SKM-1 treated with dmso at 0.1 percent for 144 hours (cell line): ENCODE results near the gene TJAP1.

Experiments
- DNase-seq: peaks from one replicate; lab custom pipeline; 2025; ENCODE audit not compliant: unreplicated experiment; lab: John Stamatoyannopoulos, UW

Gene TJAP1

GRCh38 chr6:43504756-43505593 is 27.6 kb downstream of the TJAP1 start:
- DNase-seq: no peak

- DNase-seq: no peak
Measured at GRCh38 chr6:43505718-43506117, 28.3 kb downstream of the TJAP1 start.

GRCh38 chr6:43506171-43506570 is 28.8 kb downstream of the TJAP1 start:
- no peak for DNase-seq

- DNase-seq: peak; percentile 65
Measured at GRCh38 chr6:43506667-43507471, 29.5 kb downstream of the TJAP1 start.

- no peak for DNase-seq
Measured at GRCh38 chr6:43508481-43509141, 31.2 kb downstream of the TJAP1 start.

- DNase-seq: no peak
Measured at GRCh38 chr6:43509142-43509983, 32.0 kb downstream of the TJAP1 start.

GRCh38 chr6:43509984-43510826 is 32.8 kb downstream of the TJAP1 start, which contains the start of gene LRRC73:
LRRC73 (minus strand) TSS chr6:43510346; CDS start chr6:43509785, 561 bp downstream.
- DNase-seq: peak; percentile 25

- no peak for DNase-seq
Measured at GRCh38 chr6:43510827-43511163, 33.4 kb downstream of the TJAP1 start.

GRCh38 chr6:43511824-43512415 is 34.5 kb downstream of the TJAP1 start:
- DNase-seq: no peak

GRCh38 chr6:43515808-43516207 is 38.4 kb downstream of the TJAP1 start:
- no peak for DNase-seq

GRCh38 chr6:43516367-43516696 is 39.0 kb downstream of the TJAP1 start:
- DNase-seq: no peak

- peak; percentile 97 for DNase-seq
Measured at GRCh38 chr6:43516697-43517504, 39.5 kb downstream of the TJAP1 start, which contains the start of the genes POLR1C and YIPF3. POLR1C (plus strand) TSS chr6:43517089; CDS start chr6:43517110, 21 bp downstream. YIPF3 (minus strand) TSS chr6:43516926; CDS start chr6:43516807, 119 bp downstream.

GRCh38 chr6:43517505-43518357 is 40.4 kb downstream of the TJAP1 start:
- DNase-seq: no peak

- DNase-seq: no peak
Measured at GRCh38 chr6:43520097-43520496, 42.7 kb downstream of the TJAP1 start.

- no peak for DNase-seq
Measured at GRCh38 chr6:43521836-43522235, 44.5 kb downstream of the TJAP1 start.

- DNase-seq: no peak
Measured at GRCh38 chr6:43522547-43523261, 45.3 kb downstream of the TJAP1 start.

GRCh38 chr6:43523284-43523683 is 45.9 kb downstream of the TJAP1 start:
- no peak for DNase-seq
